GM23248 (cell line): ENCODE results near the gene MBNL3.

ENCODE experiments used
- EZH2 ChIP-seq: fragments of 200-600 bp; sonication (generic); IDR thresholded peaks from 2 replicates; pipeline ENCODE4 v1.6.1; 2018; ENCODE audit warnings: antibody characterized with exemption, mild to moderate bottlenecking; ENCODE audit not compliant: insufficient read depth, poor library complexity, severe bottlenecking
- EZH2phosphoT487 ChIP-seq: fragments of 200-600 bp; sonication (generic); IDR thresholded peaks from 2 replicates; pipeline ENCODE4 v1.6.1; 2018; ENCODE audit warnings: antibody characterized with exemption, moderate library complexity, mild to moderate bottlenecking, low read depth; ENCODE audit not compliant: insufficient read depth

DNA sequence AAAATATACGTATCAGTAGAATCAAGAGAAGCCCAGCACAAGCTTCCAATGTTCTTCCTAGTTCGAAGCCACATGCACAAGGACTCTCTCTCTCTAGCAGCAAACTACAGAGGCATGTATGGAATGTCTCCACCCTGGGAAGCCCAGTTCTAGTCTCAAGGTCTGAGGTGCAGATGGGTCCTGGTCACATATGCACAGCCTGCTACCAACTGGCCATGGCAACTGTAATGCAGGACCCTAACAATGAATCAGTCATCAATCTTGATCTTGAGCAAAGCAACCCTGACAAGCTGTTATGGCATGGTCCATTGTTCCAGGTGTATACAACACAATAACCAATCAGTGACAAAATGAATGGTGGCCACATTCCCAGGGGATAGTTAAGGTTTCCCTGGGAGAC, 55.8 kb downstream of the MBNL3 start:
- TF ChIP-seq EZH2phosphoT487 (no peak), EZH2 (no peak)
